ENCODE results near the gene TGIF2.

Gene TGIF2

DNA sequence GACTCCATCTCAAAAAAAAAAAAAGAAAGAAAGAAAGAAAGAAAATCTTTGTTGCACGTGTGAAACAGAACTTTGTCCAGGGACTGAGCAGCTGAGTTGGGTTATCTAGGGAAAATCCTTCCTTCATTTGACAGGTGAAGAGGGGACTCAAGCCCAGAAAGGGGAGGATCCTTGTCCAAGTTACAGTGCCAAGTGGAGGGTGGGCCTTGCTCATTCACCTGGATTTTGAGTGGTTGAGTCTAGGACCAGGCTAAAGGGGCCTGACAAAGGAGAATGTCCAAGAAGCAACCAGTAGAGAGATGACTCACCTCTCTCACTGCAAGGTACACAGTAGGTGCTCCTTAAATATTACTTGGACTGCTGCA is 2.7 kb downstream of the TGIF2 start:
- peaks cover 6 to 27% of the 10 kb centered on the region in 2 experiments; a peak in 2 of 3 replicates for H3K36me3 ChIP-seq (ENCODE audit: control insufficient read depth in 2 of 2, insufficient read depth in 1 of 2, low read length in 2 of 2)
- H3K4me1 ChIP-seq (ENCODE audit: control insufficient read depth, insufficient read depth, low read length): peaks cover 4% of the 10 kb centered on the region; the same call in 1 of the 2 replicates
- POLR2A ChIA-PET: interaction anchor here (0.6 to 1.1 kb wide), 4 partner anchors 9 to 111 kb away, joined by 3 to 6 read pairs (median 3); partner anchors contain the start of gene RAB5IF
- no peak overlapping the region; the same call in 1 of the 2 replicates for H3K27ac ChIP-seq (ENCODE audit: extremely low read depth, low read depth, low read length)
- no peak for TF ChIP-seq WT1 (tag by site-specific recombination; IDR thresholded peaks at IDR 0.05)
- 0 out of 2 replicates have a peak, but pooled peaks have one; percentile 16 for TF ChIP-seq SP2 (tag by site-specific recombination; IDR thresholded peaks at IDR 0.05)
- TF ChIP-seq, protein P1, sequence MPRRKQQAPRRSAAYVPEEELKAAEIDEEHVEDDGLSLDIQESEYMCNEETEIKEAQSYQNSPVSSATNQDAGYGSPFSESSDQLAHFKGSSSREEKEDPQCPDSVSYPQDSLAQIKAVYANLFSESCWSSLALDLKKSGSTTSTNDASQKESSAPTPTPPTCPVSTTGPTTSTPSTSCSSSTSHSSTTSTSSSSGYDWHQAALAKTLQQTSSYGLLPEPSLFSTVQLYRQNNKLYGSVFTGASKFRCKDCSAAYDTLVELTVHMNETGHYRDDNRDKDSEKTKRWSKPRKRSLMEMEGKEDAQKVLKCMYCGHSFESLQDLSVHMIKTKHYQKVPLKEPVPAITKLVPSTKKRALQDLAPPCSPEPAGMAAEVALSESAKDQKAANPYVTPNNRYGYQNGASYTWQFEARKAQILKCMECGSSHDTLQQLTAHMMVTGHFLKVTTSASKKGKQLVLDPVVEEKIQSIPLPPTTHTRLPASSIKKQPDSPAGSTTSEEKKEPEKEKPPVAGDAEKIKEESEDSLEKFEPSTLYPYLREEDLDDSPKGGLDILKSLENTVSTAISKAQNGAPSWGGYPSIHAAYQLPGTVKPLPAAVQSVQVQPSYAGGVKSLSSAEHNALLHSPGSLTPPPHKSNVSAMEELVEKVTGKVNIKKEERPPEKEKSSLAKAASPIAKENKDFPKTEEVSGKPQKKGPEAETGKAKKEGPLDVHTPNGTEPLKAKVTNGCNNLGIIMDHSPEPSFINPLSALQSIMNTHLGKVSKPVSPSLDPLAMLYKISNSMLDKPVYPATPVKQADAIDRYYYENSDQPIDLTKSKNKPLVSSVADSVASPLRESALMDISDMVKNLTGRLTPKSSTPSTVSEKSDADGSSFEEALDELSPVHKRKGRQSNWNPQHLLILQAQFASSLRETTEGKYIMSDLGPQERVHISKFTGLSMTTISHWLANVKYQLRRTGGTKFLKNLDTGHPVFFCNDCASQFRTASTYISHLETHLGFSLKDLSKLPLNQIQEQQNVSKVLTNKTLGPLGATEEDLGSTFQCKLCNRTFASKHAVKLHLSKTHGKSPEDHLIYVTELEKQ (tag by site-specific recombination; IDR thresholded peaks at IDR 0.05; ENCODE audit: borderline replicate concordance): no peak
- H3K9me3 ChIP-seq (ENCODE audit: control insufficient read depth, insufficient read depth, low read depth, low read length): no peaks in the 10 kb centered on the region
- H3K4me3 ChIP-seq (ENCODE audit: low read depth, low read length): no peak overlapping the region
- CTCF ChIA-PET: interaction anchor here (0.6 to 2.1 kb wide), 5 partner anchors 19 to 418 kb away, joined by 3 to 11 read pairs (median 3); partner anchors contain the start of gene RAB5IF

DNA sequence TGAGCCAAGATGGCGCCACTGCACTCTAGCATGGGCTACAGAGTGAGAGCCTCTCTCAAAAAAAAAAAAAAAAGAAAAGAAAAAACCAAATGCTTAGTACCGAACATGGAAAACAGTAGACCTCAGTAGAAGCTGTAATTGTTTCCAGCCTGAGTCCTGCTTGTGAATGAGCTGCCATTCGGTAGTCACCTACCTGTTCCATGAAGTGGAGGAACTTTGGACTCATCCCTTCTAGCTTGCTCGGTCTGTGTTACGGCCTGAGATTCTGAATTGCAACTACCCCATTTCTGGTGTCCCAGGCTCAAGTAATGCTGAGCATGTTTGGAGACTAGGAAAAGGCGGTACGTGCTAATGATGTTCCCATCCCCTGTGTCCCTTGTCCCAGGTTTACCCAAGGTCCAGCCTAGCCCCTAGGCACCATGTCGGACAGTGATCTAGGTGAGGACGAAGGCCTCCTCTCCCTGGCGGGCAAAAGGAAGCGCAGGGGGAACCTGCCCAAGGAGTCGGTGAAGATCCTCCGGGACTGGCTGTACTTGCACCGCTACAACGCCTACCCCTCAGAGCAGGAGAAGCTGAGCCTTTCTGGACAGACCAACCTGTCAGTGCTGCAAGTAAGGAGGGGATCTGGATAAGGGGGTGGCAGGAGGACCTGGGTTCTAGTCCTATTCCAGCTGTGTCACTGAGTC is 5.1 kb downstream of the TGIF2 start:
- CTCF ChIA-PET: no interaction called here
- Histone ChIP-seq H3K4me1 (ENCODE audit: control insufficient read depth, insufficient read depth, low read length) (peaks cover 4% of the 10 kb centered on the region; the same call in 1 of the 2 replicates), H3K36me3 (ENCODE audit: control insufficient read depth in 2 of 2, insufficient read depth in 1 of 2, low read length in 2 of 2) (peaks cover 12 to 47% of the 10 kb centered on the region in 2 experiments; a peak in 2 of 3 replicates), H3K27ac (ENCODE audit: extremely low read depth, low read depth, low read length) (no peak overlapping the region), H3K9me3 (ENCODE audit: control insufficient read depth, insufficient read depth, low read depth, low read length) (no peaks in the 10 kb centered on the region), H3K4me3 (ENCODE audit: low read depth, low read length) (no peak overlapping the region)
- TF ChIP-seq ZFP69B (tag by site-specific recombination; IDR thresholded peaks at IDR 0.05): no peak
- no peak for TF ChIP-seq SP2 (tag by site-specific recombination; IDR thresholded peaks at IDR 0.05)
- no peak for TF ChIP-seq ZNF549 (tag by site-specific recombination; IDR thresholded peaks at IDR 0.05)
- no peak for TF ChIP-seq ZNF621 (tag by site-specific recombination; IDR thresholded peaks at IDR 0.05)
- TF ChIP-seq, protein P2, sequence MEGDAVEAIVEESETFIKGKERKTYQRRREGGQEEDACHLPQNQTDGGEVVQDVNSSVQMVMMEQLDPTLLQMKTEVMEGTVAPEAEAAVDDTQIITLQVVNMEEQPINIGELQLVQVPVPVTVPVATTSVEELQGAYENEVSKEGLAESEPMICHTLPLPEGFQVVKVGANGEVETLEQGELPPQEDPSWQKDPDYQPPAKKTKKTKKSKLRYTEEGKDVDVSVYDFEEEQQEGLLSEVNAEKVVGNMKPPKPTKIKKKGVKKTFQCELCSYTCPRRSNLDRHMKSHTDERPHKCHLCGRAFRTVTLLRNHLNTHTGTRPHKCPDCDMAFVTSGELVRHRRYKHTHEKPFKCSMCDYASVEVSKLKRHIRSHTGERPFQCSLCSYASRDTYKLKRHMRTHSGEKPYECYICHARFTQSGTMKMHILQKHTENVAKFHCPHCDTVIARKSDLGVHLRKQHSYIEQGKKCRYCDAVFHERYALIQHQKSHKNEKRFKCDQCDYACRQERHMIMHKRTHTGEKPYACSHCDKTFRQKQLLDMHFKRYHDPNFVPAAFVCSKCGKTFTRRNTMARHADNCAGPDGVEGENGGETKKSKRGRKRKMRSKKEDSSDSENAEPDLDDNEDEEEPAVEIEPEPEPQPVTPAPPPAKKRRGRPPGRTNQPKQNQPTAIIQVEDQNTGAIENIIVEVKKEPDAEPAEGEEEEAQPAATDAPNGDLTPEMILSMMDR (tag by site-specific recombination; IDR thresholded peaks at IDR 0.05): no peak
- no peak for TF ChIP-seq ZBTB10 (tag by site-specific recombination; IDR thresholded peaks at IDR 0.05)
- TF ChIP-seq INSM2 (tag by site-specific recombination; IDR thresholded peaks at IDR 0.05): no peak
- TF ChIP-seq ZSCAN16 (tag by site-specific recombination; IDR thresholded peaks at IDR 0.05): no peak
- no peak for TF ChIP-seq ZBTB20 (tag by site-specific recombination; IDR thresholded peaks at IDR 0.05)
- no peak for TF ChIP-seq IKZF3 (tag by site-specific recombination; IDR thresholded peaks at IDR 0.05)
- TF ChIP-seq, protein P3, sequence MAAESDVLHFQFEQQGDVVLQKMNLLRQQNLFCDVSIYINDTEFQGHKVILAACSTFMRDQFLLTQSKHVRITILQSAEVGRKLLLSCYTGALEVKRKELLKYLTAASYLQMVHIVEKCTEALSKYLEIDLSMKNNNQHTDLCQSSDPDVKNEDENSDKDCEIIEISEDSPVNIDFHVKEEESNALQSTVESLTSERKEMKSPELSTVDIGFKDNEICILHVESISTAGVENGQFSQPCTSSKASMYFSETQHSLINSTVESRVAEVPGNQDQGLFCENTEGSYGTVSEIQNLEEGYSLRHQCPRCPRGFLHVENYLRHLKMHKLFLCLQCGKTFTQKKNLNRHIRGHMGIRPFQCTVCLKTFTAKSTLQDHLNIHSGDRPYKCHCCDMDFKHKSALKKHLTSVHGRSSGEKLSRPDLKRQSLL (tag by site-specific recombination; IDR thresholded peaks at IDR 0.05): no peak
- POLR2A ChIA-PET: no interaction called here
